ENCODE data around the gene BTAF1. TPM values are rescaled to one million over a fixed set of nuclear protein-coding genes. Genes with fewer than 3 reads are reported as not detected.
A peak's percentile ranks its signal among the peaks of the same experiment; 100 is the strongest.

Gene BTAF1
- total RNA-seq, 3 donors from 2014 or later: 25.7 to 34.4 (median 27.0) TPM

- TF ChIP-seq CTCF (IDR thresholded peaks at IDR 0.05): no peak
- intact Hi-C loops (cut with DNase I, micrococcal nuclease): no loop called here
These were observed 13.1 kb upstream of the BTAF1 start for GRCh38 chr10:91910467-91910866.

GRCh38 chr10:91919651-91920050, 3.9 kb upstream of the BTAF1 start:
- H3K4me3 ChIP-seq: no peak overlapping the region
- ATAC-seq (no peak), DNase-seq (no peak)
- intact Hi-C loops (cut with DNase I, micrococcal nuclease): no loop called here
- H3K9me3 ChIP-seq: peaks cover 5% of the 10 kb centered on the region
- no peaks in the 10 kb centered on the region for H3K36me3 ChIP-seq (ENCODE audit: low read depth)
- peaks cover 3% of the 10 kb centered on the region for H3K4me1 ChIP-seq (ENCODE audit: low read depth)
- no peak for TF ChIP-seq CTCF (IDR thresholded peaks at IDR 0.05)

More at GRCh38 chr10:91910467-91910866, 13.1 kb upstream of the BTAF1 start:
- H3K36me3 ChIP-seq (ENCODE audit: low read depth): no peaks in the 10 kb centered on the region
- peaks cover 13% of the 10 kb centered on the region for H3K4me1 ChIP-seq (ENCODE audit: low read depth)
- ATAC-seq (no peak), DNase-seq (no peak)
- no peak overlapping the region for H3K4me3 ChIP-seq
- no peaks in the 10 kb centered on the region for H3K9me3 ChIP-seq

GRCh38 chr10:91924212-91925021, 847 bp downstream of the BTAF1 start:
- Histone ChIP-seq H3K4me3 (peak overlapping the region; percentile 60), H3K4me1 (ENCODE audit: low read depth) (peaks cover 13% of the 10 kb centered on the region), H3K36me3 (ENCODE audit: low read depth) (no peaks in the 10 kb centered on the region), H3K9me3 (peaks cover 5% of the 10 kb centered on the region)
- no peak for DNase-seq
- peak; percentile 37 for ATAC-seq
- intact Hi-C loops (cut with DNase I, micrococcal nuclease): no loop called here
- no peak for TF ChIP-seq CTCF (IDR thresholded peaks at IDR 0.05)

- no peak for ATAC-seq
- no peak for TF ChIP-seq CTCF (IDR thresholded peaks at IDR 0.05)
- H3K4me3 ChIP-seq: no peak overlapping the region
- H3K4me1 ChIP-seq (ENCODE audit: low read depth): peaks cover 13% of the 10 kb centered on the region
- DNase-seq: no peak
- intact Hi-C loops (cut with DNase I, micrococcal nuclease): no loop called here
- no peaks in the 10 kb centered on the region for H3K9me3 ChIP-seq
- no peaks in the 10 kb centered on the region for H3K36me3 ChIP-seq (ENCODE audit: low read depth)
These were observed 1.4 kb downstream of the BTAF1 start for GRCh38 chr10:91925022-91925320.

GRCh38 chr10:91930939-91931338, 7.4 kb downstream of the BTAF1 start:
- Histone ChIP-seq H3K4me1 (ENCODE audit: low read depth) (peaks cover 12% of the 10 kb centered on the region), H3K4me3 (no peak overlapping the region), H3K36me3 (ENCODE audit: low read depth) (no peaks in the 10 kb centered on the region), H3K9me3 (no peaks in the 10 kb centered on the region)
- DNase-seq: no peak
- no peak for TF ChIP-seq CTCF (IDR thresholded peaks at IDR 0.05)
- intact Hi-C loops (cut with DNase I, micrococcal nuclease): no loop called here
- ATAC-seq: no peak
